ENCODE data around the gene CEP95.
"Not testable (repeated sequence)": the region's sequence is repeated elsewhere in the genome, so short reads cannot be mapped to it uniquely, and the experiment has no call there.

CEP95 gene

GRCh38 chr17:64573214-64573613, 66.4 kb downstream of the CEP95 start:
- DNase-seq, result no peak

- no peak for DNase-seq
These were observed 67.9 kb downstream of the CEP95 start for GRCh38 chr17:64574646-64575045.

- DNase-seq, result no peak
These were observed 68.7 kb downstream of the CEP95 start for GRCh38 chr17:64575431-64575830.

- DNase-seq, result not testable (repeated sequence)
These were observed 70.2 kb downstream of the CEP95 start for GRCh38 chr17:64577025-64577424.

- no peak for DNase-seq
These were observed 73.1 kb downstream of the CEP95 start for GRCh38 chr17:64579917-64580316.

GRCh38 chr17:64580384-64581315, 73.9 kb downstream of the CEP95 start:
- peak; percentile 27 for DNase-seq

GRCh38 chr17:64583038-64583437, 76.3 kb downstream of the CEP95 start:
- no peak for DNase-seq

GRCh38 chr17:64585146-64585545, 78.4 kb downstream of the CEP95 start:
- DNase-seq, result no peak

All from fibroblast of skin of abdomen (primary cell).